CD4-positive, alpha-beta T cell (primary cell): ENCODE results near the gene MREG. TPM values are rescaled to one million over a fixed set of nuclear protein-coding genes. Genes with fewer than 3 reads are reported as not detected.

Experiments
- ATAC-seq: fragments of 200-7000 bp; cut with Tn5 transposase; one replicate; pipeline ENCODE4 v1.10.0; 2022; ENCODE audit warnings: mild to moderate bottlenecking; ENCODE audit not compliant: poor library complexity
- CTCF ChIA-PET: fragments of 350-600 bp; sonication (Branson Sonifier 250); formaldehyde crosslinking; loops from one replicate; lab custom pipeline; 2021; ENCODE audit warnings: antibody characterized with exemption, inconsistent platforms; lab: Charles Lee
- POLR2A ChIA-PET: fragments of 350-600 bp; sonication (Branson Sonifier 250); formaldehyde crosslinking; loops from one replicate; lab custom pipeline; 2021; ENCODE audit warnings: antibody characterized with exemption, inconsistent platforms; lab: Charles Lee
- DNase-seq, 14 experiments: peaks; one replicate each; pipeline ENCODE4 v3.0.0-alpha.2; 2013 to 2020; ENCODE audit warnings: mixed read lengths in 2 of 14
- H3K27ac ChIP-seq, 2 donors: one replicate each; pipeline versions ENCODE4 v1.5.1 to v1.7.0; 2013; ENCODE audit warnings: low read length in 2 of 2, low read depth in 1 of 2, mild to moderate bottlenecking in 1 of 2
- H3K27me3 ChIP-seq, 2 experiments: 1 replicate in 1 of 2; 2 replicates in 1 of 2; pipeline versions ENCODE4 v1.6.1 to v1.7.0; 2013; ENCODE audit warnings: low read length in 2 of 2, control low read depth in 1 of 2, mild to moderate bottlenecking in 1 of 2, moderate library complexity in 1 of 2; ENCODE audit not compliant: insufficient read depth in 2 of 2, control insufficient read depth in 1 of 2
- H3K36me3 ChIP-seq: one replicate; pipeline ENCODE4 v1.6.1; 2013; ENCODE audit warnings: low read length, control low read depth; ENCODE audit not compliant: insufficient read depth
- H3K4me1 ChIP-seq: one replicate; pipeline ENCODE4 v1.6.1; 2013; ENCODE audit warnings: low read length, control low read depth; ENCODE audit not compliant: insufficient read depth
- H3K4me3 ChIP-seq: one replicate; pipeline ENCODE4 v1.5.1; 2013; ENCODE audit warnings: mild to moderate bottlenecking, low read length, moderate library complexity
- H3K9me3 ChIP-seq, 2 experiments: 1 replicate in 1 of 2; 2 replicates in 1 of 2; pipeline versions ENCODE4 v1.6.1 to v1.7.0; 2013; ENCODE audit warnings: low read length in 2 of 2, mild to moderate bottlenecking in 2 of 2, control low read depth in 1 of 2, moderate library complexity in 1 of 2; ENCODE audit not compliant: control insufficient read depth in 1 of 2, insufficient read depth in 1 of 2
- H3K27ac Mint-ChIP-seq: one replicate; pipeline ENCODE4 v1.8.0; 2020; ENCODE audit warnings: mixed read lengths
- H3K27me3 Mint-ChIP-seq: one replicate; pipeline ENCODE4 v1.8.0; 2021; ENCODE audit warnings: mixed read lengths
- H3K36me3 Mint-ChIP-seq: one replicate; pipeline ENCODE4 v1.8.0; 2021; ENCODE audit warnings: low read depth, mixed read lengths
- H3K4me1 Mint-ChIP-seq: one replicate; pipeline ENCODE4 v1.8.0; 2021; ENCODE audit warnings: low read depth, mixed read lengths
- H3K4me3 Mint-ChIP-seq: one replicate; pipeline ENCODE4 v1.8.0; 2020; ENCODE audit warnings: mild to moderate bottlenecking, mixed read lengths
- H3K9me3 Mint-ChIP-seq: one replicate; pipeline ENCODE4 v1.8.0; 2020; ENCODE audit warnings: mixed read lengths
- intact Hi-C, 2 experiments: fragments of 100-400 bp; cut with DNase I in 1 of 2; cut with micrococcal nuclease in 1 of 2; formaldehyde crosslinking; loops; one replicate each; pipeline versions ENCODE4 v1.15.1 to v1.9.0; 2023 to 2025; cut with DNase I, micrococcal nuclease
- total RNA-seq, 174 experiments: library from RNA in 2 of 174; stranded (reverse) in 2 of 174; gene quantifications; one replicate each; pipeline ENCODE4 v1.2.3 and lab custom pipeline; 2021 to 2026
- TF ChIP-seq, protein P1 (sequence below): fragments of 200-600 bp; IDR thresholded peaks from one replicate; pipeline ENCODE4 v1.8.0; 2022; ENCODE audit warnings: antibody characterized with exemption, mild to moderate bottlenecking

MREG gene
- total RNA-seq, 2 experiments from 2014 or later: 1.8 to 2.8 TPM

GRCh38 chr2:215895330-215895729 is 118.0 kb downstream of the MREG start:
- Mint-ChIP-seq H3K27ac (no peak overlapping the region), H3K4me3 (no peak overlapping the region), H3K36me3 (no peaks in the 10 kb centered on the region), H3K27me3 (peaks cover 6% of the 10 kb centered on the region), H3K9me3 (no peaks in the 10 kb centered on the region), H3K4me1 (no peaks in the 10 kb centered on the region)
- ATAC-seq (no peak), DNase-seq (no peak)
- no peaks in the 10 kb centered on the region for H3K27me3 ChIP-seq
- TF ChIP-seq, protein P1, sequence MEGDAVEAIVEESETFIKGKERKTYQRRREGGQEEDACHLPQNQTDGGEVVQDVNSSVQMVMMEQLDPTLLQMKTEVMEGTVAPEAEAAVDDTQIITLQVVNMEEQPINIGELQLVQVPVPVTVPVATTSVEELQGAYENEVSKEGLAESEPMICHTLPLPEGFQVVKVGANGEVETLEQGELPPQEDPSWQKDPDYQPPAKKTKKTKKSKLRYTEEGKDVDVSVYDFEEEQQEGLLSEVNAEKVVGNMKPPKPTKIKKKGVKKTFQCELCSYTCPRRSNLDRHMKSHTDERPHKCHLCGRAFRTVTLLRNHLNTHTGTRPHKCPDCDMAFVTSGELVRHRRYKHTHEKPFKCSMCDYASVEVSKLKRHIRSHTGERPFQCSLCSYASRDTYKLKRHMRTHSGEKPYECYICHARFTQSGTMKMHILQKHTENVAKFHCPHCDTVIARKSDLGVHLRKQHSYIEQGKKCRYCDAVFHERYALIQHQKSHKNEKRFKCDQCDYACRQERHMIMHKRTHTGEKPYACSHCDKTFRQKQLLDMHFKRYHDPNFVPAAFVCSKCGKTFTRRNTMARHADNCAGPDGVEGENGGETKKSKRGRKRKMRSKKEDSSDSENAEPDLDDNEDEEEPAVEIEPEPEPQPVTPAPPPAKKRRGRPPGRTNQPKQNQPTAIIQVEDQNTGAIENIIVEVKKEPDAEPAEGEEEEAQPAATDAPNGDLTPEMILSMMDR: no peak
- CTCF ChIA-PET: no interaction called here
- no peaks in the 10 kb centered on the region for H3K36me3 ChIP-seq
- H3K9me3 ChIP-seq: no peaks in the 10 kb centered on the region
- H3K27ac ChIP-seq: no peak overlapping the region
- no peaks in the 10 kb centered on the region for H3K4me1 ChIP-seq
- intact Hi-C loops: no loop called here
- POLR2A ChIA-PET: no interaction called here
- no peak overlapping the region for H3K4me3 ChIP-seq

Other genes with a start within 250 kb of the MREG start
- gene PECR, start 68.3 kb upstream of the MREG start, total RNA-seq: 10 to 100 TPM in 1 of 2 experiments, 1 to 10 TPM in 1; 9.1 to 10.3 TPM
- under 1 TPM; 0.27 to 0.53 TPM for gene TMEM169, start 68.4 kb upstream of the MREG start, total RNA-seq
- 100 to 1,000 TPM; 126 to 129 TPM for gene XRCC5, start 95.8 kb upstream of the MREG start, total RNA-seq